Measurements from ENCODE around the gene NDUFS7.

DNA sequence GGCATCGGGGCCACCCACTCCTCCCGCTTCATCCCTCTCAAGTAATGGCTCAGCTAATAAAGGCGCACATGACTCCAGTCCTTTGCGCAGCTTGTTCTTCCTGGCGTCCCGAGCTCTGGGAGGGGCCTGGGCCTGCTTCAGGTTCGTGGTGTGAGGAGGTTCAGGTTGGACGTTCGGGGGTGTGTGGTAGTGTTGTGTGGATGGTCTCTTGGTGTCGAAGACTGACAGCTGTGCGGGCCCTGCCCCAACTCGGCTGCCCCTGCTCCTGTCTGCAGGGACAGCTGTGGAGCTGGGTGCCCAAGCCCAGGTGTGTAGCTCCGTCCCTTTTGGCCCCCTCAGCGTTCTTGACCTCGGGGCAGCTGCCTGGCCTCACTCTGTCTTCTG, 56.7 kb downstream of the NDUFS7 start:
- TF ChIP-seq, protein P1, sequence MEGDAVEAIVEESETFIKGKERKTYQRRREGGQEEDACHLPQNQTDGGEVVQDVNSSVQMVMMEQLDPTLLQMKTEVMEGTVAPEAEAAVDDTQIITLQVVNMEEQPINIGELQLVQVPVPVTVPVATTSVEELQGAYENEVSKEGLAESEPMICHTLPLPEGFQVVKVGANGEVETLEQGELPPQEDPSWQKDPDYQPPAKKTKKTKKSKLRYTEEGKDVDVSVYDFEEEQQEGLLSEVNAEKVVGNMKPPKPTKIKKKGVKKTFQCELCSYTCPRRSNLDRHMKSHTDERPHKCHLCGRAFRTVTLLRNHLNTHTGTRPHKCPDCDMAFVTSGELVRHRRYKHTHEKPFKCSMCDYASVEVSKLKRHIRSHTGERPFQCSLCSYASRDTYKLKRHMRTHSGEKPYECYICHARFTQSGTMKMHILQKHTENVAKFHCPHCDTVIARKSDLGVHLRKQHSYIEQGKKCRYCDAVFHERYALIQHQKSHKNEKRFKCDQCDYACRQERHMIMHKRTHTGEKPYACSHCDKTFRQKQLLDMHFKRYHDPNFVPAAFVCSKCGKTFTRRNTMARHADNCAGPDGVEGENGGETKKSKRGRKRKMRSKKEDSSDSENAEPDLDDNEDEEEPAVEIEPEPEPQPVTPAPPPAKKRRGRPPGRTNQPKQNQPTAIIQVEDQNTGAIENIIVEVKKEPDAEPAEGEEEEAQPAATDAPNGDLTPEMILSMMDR (IDR thresholded peaks at IDR 0.05), result no peak
- no peak for TF ChIP-seq POLR2AphosphoS5 (IDR thresholded peaks at IDR 0.05)

All from sigmoid colon (tissue), 4 donors.